Measurements from ENCODE around the gene NDUFA13.

The NDUFA13 gene

GRCh38 chr19:19571071-19571786 is 55.2 kb downstream of the NDUFA13 start:
- H3K79me1 ChIP-seq (ENCODE audit: low read length): no peaks in the 10 kb centered on the region
- H2BK12ac ChIP-seq (ENCODE audit: low read length): no peak overlapping the region
- H3K23ac ChIP-seq (ENCODE audit: low read length): no peak overlapping the region
- H3K9ac ChIP-seq (ENCODE audit: low read length): no peak overlapping the region
- H2AFZ ChIP-seq (ENCODE audit: insufficient read depth, low read length, poor library complexity): no peak overlapping the region
- no peak overlapping the region for H3K4ac ChIP-seq (ENCODE audit: low read depth, low read length)
- no peak overlapping the region for H2AK5ac ChIP-seq (ENCODE audit: low read length)
- H3K4me1 ChIP-seq (ENCODE audit: control insufficient read depth in 1 of 2, insufficient read depth in 2 of 2, low read length in 2 of 2): no peaks in the 10 kb centered on the region
- H3K14ac ChIP-seq (ENCODE audit: low read length): no peak overlapping the region
- H3K18ac ChIP-seq (ENCODE audit: low read length): no peak overlapping the region
- H4K12ac ChIP-seq (ENCODE audit: low read depth, low read length): no peak overlapping the region
- no peaks in the 10 kb centered on the region for H3K36me3 ChIP-seq (ENCODE audit: control insufficient read depth in 1 of 2, insufficient read depth in 2 of 2, low read length in 2 of 2)
- no peak overlapping the region for H4K91ac ChIP-seq (ENCODE audit: low read depth, low read length)
- no peak overlapping the region for H2BK120ac ChIP-seq (ENCODE audit: insufficient read depth, low read length, poor library complexity)
- H4K8ac ChIP-seq (ENCODE audit: low read depth, low read length): no peak overlapping the region
- H3K27me3 ChIP-seq (ENCODE audit: insufficient read depth, low read length): no peaks in the 10 kb centered on the region
- H3K9me3 ChIP-seq (ENCODE audit: insufficient read depth, low read depth, low read length): no peaks in the 10 kb centered on the region
- H3K79me2 ChIP-seq (ENCODE audit: control insufficient read depth, insufficient read depth, low read length, poor library complexity): no peaks in the 10 kb centered on the region
- no peak overlapping the region for H3K4me3 ChIP-seq (ENCODE audit: low read depth, low read length)
- H3K4me2 ChIP-seq (ENCODE audit: low read length): no peak overlapping the region
- peak in 1 of 2 donors; percentile 24 for DNase-seq
- no CpG with 5 or more reads among the region's 11 CpGs for WGBS (ENCODE audit: extremely low coverage, insufficient coverage, insufficient read length)
- no peak overlapping the region for H3K27ac ChIP-seq (ENCODE audit: low read depth, low read length)
- no peak overlapping the region for H2BK5ac ChIP-seq (ENCODE audit: low read depth, low read length, poor library complexity)

GRCh38 chr19:19575411-19575810 is 59.4 kb downstream of the NDUFA13 start:
- H3K27me3 ChIP-seq (ENCODE audit: insufficient read depth, low read length): no peaks in the 10 kb centered on the region
- no peak overlapping the region for H4K8ac ChIP-seq (ENCODE audit: low read depth, low read length)
- H3K27ac ChIP-seq (ENCODE audit: low read depth, low read length): no peak overlapping the region
- no peak overlapping the region for H2BK120ac ChIP-seq (ENCODE audit: insufficient read depth, low read length, poor library complexity)
- H3K9ac ChIP-seq (ENCODE audit: low read length): no peak overlapping the region
- no peak for DNase-seq
- H3K4me2 ChIP-seq (ENCODE audit: low read length): no peak overlapping the region
- H3K4ac ChIP-seq (ENCODE audit: low read depth, low read length): no peak overlapping the region
- H2BK5ac ChIP-seq (ENCODE audit: low read depth, low read length, poor library complexity): no peak overlapping the region
- no peaks in the 10 kb centered on the region for H3K4me1 ChIP-seq (ENCODE audit: control insufficient read depth in 1 of 2, insufficient read depth in 2 of 2, low read length in 2 of 2)
- no peaks in the 10 kb centered on the region for H3K36me3 ChIP-seq (ENCODE audit: control insufficient read depth in 1 of 2, insufficient read depth in 2 of 2, low read length in 2 of 2)
- no CpG with 5 or more reads among the region's 6 CpGs for WGBS (ENCODE audit: extremely low coverage, insufficient coverage, insufficient read length)
- no peaks in the 10 kb centered on the region for H3K79me2 ChIP-seq (ENCODE audit: control insufficient read depth, insufficient read depth, low read length, poor library complexity)
- no peak overlapping the region for H2AK5ac ChIP-seq (ENCODE audit: low read length)
- no peaks in the 10 kb centered on the region for H3K79me1 ChIP-seq (ENCODE audit: low read length)
- H3K18ac ChIP-seq (ENCODE audit: low read length): no peak overlapping the region
- no peak overlapping the region for H2AFZ ChIP-seq (ENCODE audit: insufficient read depth, low read length, poor library complexity)
- H4K12ac ChIP-seq (ENCODE audit: low read depth, low read length): no peak overlapping the region
- no peak overlapping the region for H3K4me3 ChIP-seq (ENCODE audit: low read depth, low read length)
- H3K9me3 ChIP-seq (ENCODE audit: insufficient read depth, low read depth, low read length): no peaks in the 10 kb centered on the region
- H3K23ac ChIP-seq (ENCODE audit: low read length): no peak overlapping the region
- H2BK12ac ChIP-seq (ENCODE audit: low read length): no peak overlapping the region
- no peak overlapping the region for H4K91ac ChIP-seq (ENCODE audit: low read depth, low read length)
- H3K14ac ChIP-seq (ENCODE audit: low read length): no peak overlapping the region
